Lung microvascular endothelial cell (primary cell): ENCODE data around the gene TNRC18. TPM values are rescaled to one million over a fixed set of nuclear protein-coding genes. Genes with fewer than 3 reads are reported as not detected.

ENCODE experiments used
- DNase-seq, 2 donors: peaks; one replicate each; pipeline versions ENCODE4 v3.0.0 to v3.0.0-alpha.2; 2010; ENCODE audit warnings: low read depth in 2 of 2
- total RNA-seq: library from RNA; depleted of rRNA; stranded (reverse); fragments of >200 nt; gene quantifications from 2 replicates; pipeline ENCODE4 v1.2.1, GENCODE V29; 2014

TNRC18 gene
- total RNA-seq, 1 donor from 2014 or later = 21.6 TPM

DNA sequence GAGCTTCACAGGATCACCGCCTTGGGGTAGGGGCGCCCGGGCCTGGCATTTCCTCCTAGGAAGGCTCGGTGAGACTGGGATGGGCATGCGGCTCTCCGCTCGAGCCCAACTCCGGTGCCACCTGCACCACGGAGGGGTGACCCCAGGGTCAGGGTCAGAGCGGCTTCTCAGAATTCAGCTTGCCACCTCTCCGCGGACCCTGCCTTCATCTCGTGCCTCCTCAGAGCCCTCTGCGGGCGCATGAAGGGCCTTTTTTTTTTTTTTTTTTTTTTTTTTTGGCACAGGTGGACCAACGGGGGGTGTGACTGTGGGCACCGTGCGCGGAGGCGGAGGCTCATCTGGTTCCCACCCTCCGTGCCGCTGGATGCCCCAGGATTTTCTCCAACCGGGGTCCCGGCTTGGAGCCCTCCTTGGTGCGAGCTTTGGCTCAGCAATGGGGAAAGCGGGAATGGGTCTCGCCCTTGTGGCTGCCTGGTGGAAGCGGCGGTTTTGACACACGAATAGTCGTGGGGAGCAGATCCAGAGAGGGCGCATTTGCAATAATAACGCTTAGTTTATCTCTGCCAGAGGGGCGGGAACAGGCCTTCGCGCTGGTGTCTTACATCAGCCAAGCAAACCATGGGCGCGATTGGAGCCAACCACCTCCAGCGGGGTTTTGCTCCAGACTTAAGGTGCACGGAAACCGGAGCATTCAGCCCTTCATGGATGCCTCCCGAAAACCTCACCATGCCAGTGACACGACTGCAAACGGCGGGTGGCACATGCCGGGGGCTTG, 5.0 kb upstream of the TNRC18 start:
- peak; percentile 79 to 89 for DNase-seq

GRCh38 chr7:5426226-5426475, 2.5 kb upstream of the TNRC18 start:
- no peak for DNase-seq

DNA sequence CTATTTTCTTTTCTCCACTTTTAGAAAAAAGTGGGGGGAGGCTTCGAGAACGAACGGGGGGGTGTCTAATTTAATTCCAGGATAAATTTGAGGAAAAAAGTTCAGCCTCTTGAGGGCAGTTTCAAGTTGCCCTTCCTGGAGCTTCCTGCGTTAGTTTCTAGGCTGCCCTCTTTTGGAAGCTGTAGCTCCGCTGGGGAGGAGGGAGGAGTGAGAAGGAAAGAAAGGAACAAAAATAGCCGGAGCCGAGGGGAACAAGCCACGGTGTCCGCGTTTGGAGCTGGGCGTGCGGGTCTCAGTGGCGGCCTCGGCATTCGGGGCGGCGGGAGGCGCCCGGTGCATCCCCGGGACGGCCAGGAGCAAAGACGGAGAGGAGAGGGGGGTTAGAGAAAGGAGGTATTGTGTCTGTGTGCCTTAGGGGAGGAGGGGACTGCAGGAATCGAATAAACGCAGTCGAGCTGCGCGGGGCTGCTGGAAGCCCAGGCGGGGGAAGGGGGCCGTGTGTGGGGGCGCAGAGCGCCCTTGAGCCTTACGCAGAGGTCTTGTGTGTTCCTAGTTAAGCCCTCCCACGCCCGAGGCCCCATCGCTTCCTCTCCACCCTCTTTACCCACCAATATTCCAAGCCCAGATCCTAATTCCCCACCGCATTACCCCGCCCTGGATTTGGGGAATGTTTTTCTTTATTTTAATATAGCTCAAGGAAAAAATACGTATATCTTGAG, 2.0 kb upstream of the TNRC18 start:
- DNase-seq = peak; percentile 89 to 90

DNA sequence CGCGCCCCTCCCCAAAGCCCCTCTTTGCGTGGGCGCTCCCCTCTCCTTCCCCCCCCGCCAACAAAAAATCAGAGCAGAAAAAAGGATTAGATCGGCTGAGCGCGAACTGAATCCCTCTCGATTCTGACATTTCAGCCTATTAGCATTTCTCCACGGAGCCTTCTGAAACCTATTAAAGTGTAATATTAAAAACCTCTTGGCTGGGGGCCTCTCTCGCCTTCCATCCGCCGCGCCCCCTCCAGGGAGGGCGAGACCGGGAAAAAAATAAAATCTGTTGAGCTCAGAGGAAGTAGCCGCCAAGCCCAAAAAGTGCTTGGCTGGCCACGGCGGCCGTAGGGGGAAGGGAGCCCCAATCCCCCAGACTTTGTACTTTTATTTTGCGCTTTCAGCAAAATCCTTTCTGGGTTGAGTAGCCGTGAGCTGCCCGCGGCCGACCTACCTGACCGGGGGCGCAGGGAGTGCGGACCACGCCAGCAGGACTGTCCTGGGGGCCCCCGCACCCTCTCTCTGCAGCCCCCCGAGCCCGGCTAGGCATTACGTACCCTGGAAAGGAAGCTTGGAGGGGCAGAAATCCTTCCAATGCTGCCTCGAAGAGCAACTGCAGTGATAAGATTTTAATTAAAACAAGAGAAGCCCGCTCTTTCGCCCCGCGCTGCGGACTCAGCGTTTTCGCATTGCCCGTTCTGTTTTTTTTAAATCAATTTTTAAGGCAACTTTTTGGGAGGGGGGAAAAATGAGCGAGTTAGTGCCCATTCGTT, 1.3 kb upstream of the TNRC18 start:
- peak; percentile 47 to 55 for DNase-seq

DNA sequence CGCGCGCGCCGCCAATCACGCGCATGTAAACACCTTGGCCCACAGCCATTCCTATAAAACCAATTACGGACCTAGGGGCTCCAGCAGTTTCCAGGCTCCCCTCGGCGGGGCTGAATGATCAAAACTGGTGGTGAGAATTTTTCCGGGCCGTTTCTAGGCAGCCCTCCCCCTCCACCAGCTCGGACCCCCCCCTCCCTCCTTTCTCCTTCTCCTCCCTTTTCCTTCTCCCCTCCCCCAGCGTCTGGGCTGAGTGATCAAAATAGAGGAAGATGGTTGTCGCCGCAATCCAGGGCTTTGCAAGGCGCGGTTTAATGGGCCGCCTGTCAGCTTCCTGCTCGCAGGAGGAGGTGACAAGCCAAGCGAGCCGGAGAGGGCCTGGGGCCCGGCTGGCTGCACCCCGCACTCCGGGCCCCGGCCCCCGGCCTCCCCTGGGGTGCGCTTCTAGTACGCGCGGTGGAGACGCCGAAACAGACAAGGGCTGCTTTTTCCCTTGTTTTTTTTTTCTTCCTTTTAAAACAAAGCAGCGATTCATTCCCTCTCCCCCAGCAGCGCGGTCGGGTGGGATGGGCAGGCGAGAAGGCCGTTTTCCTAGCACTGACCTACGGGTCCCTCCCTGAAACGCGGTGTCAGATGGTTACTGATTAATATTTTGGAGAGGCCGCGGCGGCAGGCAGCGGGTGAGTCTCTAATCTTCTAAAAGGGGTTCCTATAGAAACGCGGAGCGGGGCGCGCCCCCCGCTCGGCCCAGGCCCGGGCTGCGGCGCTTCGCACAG, 528 bp upstream of the TNRC18 start:
- peak; percentile 98 to 99 for DNase-seq

GRCh38 chr7:5422396-5423305, 983 bp downstream of the TNRC18 start:
- DNase-seq = peak; percentile 43 to 48

GRCh38 chr7:5421714-5422395, 1.8 kb downstream of the TNRC18 start:
- peak; percentile 67 to 77 for DNase-seq

GRCh38 chr7:5420881-5421713, 2.5 kb downstream of the TNRC18 start:
- DNase-seq = peak; percentile 44 to 45

DNA sequence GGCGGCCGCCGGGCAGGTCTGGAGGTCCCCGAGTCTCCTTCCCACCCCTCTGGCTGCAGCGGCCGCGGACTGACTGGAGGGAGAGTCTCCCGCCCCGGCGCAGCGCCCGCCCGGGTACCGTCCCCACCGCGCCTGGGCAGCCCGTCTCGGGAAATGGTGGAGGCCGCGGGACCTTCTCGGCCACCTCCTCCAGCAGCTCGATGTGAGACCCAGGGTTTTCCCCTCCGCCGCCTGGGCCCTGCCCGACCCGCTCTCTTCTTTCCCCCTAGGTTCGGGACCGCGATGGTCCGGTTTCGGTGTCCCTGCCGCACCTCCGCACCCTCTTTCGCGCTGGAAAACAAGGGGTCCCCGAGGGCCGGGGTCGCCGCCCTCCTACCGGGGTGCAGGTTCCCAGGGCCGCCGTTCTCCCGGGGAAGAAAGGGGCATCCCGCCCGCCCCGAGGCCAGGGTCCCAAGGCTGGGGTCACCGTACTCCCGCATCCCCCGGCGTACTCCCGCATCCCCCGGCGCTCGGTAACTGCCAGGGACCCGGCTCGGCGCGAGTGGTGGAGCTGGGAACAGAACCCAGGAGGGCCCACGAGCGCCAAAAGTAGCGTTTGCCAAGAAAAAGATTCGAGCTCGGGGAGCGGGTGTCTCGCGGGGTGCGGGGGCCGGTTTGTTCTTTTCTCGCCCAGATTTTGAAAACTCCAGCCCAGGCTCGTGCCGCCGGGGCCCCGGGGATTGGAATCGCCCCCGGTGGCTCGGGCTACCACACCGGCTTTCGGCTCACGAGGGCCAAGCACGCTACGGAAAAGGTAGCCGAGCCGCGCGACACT, 3.4 kb downstream of the TNRC18 start:
- DNase-seq = peak in 1 of 2 donors; percentile 27

DNA sequence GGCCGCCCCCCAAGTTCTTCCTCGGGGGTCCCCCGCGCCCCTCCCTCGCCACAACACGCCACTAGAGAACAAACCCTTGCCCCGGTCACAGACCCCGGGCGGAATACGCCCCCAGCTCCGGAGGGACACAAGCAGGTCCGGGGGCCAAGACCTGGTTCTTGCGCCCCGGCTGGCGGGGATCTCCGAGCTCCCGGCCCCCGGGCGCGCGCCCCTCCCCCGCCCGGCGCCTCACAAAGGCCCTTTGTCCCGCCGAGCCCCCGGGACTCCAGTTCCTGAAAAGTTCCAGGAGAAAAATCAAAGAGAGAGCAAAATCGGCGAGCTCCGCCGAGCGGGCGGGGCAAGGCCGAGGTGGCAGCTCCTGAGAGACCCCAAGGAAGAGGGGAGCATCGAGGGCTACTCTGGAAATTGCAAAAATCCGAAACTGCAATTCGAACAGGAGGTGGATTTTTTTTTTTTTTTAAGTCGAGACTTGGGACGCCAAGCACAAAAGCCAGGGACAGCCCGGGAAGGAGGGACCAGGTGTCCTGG, 4.0 kb downstream of the TNRC18 start:
- DNase-seq = peak in 1 of 2 donors; percentile 22

DNA sequence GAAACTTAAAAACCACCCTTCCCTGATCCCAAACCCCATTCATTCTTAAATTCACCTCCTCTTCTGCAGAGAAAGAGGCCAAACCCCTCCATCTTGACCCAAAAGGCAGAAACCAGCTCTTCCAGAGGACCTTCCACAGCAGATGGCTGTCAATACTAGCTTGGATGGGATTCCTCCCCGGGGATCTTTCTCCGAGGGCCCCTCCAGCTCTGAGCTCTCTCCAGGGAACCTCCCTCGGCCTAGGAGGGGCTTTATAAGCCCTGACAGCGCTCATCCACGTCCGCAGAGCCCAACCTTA, 5.4 kb downstream of the TNRC18 start:
- DNase-seq = no peak

- no peak for DNase-seq
These were observed 6.2 kb downstream of the TNRC18 start for GRCh38 chr7:5417106-5418071.

GRCh38 chr7:5414916-5415315, 8.7 kb downstream of the TNRC18 start:
- no peak for DNase-seq

DNA sequence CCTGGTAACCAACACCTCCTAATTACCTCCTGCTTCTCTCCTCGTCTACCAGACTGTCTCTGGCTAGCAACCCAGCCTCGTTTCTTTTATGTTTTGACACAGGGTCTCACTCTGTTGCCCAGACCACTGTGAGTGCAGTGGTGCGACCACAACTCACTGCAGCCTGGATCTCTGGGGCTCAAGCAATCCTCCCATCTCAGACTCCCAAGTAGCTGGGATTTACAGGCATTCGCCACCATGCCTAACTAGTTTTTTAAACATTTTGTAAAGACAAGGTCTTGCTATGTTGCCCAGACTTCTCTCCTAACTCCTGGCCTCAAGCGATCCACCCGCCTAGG, 10.2 kb downstream of the TNRC18 start:
- DNase-seq = no peak

DNA sequence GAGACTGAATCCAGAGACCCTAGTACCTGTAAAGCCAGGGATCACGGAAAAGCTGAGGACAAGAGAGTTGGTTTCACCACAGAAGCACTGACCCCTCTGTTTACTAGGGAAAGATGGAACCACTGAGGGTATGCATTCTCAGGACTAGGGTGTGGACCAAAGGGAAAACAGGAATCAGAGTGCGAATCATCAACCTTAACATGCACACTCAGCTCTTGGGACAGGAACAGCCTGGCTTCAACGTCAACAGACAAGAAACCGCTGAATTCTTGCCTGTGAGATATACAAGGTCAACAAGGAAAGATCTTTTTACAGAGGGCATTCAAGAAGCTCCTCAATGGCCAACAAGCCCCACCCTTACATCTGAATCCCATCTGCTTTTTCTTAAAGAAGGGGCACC, 14.9 kb downstream of the TNRC18 start:
- peak in 1 of 2 donors; percentile 32 for DNase-seq

DNA sequence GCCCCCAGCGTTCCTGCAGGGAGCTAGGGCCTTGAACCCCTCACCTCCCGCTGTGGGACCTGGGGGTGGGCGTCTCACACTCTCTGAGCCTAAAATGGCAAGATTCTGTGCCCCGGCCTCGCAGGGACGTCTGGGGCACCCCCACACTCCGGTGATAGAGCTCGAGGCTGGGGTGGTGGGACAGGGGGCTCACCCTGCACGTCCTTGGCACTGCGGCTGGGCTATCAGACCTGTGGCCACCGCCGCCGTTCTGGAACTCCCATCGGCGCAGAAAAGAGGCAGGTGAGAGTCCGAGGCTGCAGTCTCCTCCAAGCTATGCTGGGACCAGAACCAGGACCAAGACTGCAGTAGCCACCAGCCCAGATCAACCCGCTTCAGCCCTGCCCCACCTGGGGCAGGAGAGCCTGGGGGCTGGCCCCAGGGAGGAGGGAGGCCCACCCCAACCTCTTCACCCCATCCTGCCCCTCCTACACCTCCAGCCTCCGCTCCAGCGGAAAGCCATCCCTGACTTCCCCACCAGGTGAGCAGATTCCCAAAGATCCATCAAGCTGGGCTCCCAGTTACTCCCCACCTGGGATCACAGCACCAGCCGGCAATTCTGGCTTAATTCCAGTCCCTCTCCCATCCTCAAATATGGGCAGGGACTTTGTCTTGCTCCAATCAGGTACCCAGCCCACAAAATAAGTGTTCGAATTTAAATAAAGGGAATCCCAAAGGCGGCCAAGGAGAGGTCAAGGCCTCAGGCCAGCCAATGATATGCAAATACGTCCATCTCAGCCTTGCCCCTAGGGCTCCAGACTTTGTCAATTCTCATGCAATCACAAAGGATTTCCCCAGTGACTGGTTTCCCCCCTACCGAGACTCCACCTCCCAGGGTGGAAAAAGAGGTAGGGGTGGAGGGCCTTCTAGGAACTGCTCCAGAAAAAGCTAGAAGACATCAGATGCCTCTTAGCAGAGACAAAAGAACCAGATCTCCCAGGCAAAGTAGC, 16.4 kb downstream of the TNRC18 start:
- no peak for DNase-seq
